Activated T-cell treated with anti-CD3 and anti-CD28 coated beads for 4 hours (primary cell): ENCODE data around the gene LY86.
"Not testable (repeated sequence)": the region's sequence is repeated elsewhere in the genome, so short reads cannot be mapped to it uniquely, and the experiment has no call there.

ENCODE experiments used
- DNase-seq: peaks from one replicate; pipeline ENCODE4 v3.0.0-alpha.2; 2020

Gene LY86

GRCh38 chr6:6596529-6597328 is 8.2 kb downstream of the LY86 start:
- no peak for DNase-seq

DNA sequence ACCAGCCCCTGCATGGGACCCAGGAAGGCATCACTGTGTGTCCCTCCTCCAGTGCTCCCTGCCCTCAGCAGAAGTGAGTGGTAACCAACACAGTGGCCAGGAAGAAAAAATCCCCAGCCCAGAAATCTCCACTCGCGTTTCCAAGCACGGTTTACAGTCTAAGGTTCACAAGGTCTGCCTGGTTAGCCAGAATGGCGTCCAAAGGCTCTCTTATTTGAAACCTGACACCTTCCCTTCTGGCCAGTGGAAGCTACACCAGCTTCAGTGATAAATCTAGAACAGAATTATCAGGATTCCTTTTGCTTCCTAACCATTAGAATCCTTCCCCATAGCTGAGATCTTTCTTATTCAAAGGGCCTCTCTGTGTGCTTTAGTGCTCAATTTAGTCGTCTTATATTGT is 9.2 kb downstream of the LY86 start:
- DNase-seq: no peak

DNA sequence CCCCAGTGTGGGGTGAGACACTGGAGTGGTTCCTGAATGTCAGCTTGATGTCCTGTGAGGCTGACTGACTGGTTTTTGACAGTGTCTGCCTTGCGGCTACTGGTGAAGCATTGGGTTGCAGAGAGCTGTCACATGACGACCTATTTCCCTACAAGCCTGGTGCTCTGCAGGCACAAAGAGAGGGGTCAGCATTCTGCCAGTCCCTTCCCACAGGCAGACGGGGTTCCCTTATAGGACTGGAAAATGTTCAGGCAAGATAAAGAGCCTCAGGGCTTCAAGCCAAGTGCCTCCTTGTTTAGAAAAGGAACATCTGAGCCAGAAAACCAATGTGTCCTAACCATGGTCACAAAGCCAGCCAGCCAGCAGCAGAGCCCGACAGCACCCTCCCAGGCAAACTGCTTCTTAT is 11.0 kb downstream of the LY86 start:
- no peak for DNase-seq

- DNase-seq: no peak
Measured at GRCh38 chr6:6600875-6601274, 12.4 kb downstream of the LY86 start.

DNA sequence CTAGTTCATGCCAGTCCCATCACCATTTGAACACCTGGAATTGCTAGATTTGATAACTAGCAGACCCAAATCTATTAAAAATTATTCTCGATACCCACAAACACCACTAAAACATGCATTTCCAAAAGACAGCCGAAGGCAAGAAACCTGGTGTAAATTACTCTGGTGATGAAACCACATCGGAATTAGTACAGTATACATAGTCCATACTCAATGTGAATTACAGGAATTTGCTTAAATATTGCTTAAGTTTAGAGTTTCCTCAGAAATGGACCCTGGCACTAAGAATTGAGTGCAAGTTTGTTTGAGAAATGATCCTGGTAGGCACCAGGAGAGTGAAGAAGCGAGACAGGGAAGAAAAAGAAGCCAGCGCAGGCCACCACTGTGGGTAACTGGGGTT is 13.7 kb downstream of the LY86 start:
- no peak for DNase-seq

- no peak for DNase-seq
Measured at GRCh38 chr6:6603317-6603716, 14.8 kb downstream of the LY86 start.

GRCh38 chr6:6604015-6604414 is 15.5 kb downstream of the LY86 start:
- DNase-seq: no peak

DNA sequence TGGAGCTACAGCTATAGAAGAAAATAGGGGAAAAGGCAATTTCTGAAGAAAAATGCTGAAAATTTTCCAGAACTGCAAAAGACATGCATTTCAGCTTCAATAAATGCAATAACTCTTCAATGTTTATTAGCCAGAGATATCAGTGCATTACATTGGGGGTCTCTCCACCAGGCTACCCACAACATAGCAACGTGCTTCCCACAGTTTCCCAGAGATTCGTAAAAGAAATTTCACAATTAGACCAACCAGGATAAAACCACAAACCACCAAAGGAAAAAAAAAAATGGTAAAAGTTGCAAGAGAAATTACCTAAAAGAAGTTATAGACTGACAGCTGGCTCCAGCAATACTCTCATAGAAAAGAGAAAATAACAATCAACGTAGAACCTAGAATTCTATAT is 16.0 kb downstream of the LY86 start:
- no peak for DNase-seq

GRCh38 chr6:6605873-6606272 is 17.4 kb downstream of the LY86 start:
- DNase-seq: no peak

DNA sequence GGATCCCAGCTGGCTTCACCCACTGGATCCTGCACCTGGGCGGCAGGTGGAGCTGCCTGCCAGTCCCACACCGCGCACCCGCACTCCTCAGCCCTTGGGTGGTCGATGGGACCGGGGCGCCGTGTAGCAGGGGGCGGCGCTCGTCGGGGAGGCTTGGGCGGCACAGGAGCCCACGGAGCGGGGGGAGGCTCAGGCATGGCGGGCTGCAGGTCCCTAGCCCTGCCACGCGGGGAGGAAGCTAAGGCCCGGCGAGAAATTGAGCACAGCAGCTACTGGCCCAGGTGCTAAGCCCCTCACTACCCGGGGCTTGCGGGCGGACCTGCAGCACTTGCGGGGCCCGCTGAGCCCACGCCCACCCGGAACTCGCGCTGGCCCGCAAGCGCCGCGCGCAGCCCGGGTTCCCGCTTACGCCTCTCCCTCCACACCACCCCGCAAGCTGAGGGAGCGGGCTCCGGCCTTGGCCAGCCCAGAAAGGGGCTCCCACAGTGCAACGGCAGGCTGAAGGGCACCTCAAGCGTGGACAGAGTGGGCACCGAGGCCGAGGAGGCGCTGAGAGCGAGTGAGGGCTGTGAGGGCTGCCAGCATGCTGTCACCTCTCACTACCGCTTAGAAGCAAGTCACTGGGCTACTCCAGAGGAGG is 18.0 kb downstream of the LY86 start:
- DNase-seq: not testable (repeated sequence)

DNA sequence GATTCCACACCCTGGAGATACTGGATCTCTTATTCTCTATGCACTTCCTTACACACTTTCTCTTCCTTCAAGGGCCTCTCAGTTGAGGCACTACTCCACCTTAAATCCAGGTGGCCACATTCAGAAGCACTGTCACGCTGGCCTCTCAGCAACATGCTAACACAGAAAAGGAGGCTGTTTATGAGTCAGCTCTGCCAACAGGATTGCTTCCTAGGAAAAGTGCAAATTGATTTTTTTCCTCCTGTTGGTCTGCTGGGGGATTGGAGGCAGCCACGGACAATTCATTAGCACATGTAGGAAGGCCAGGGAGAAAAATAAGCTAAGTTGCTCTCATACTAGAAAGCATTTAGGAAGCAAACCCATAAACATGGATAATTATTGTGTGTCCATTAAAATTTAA is 20.9 kb downstream of the LY86 start:
- no peak for DNase-seq

GRCh38 chr6:6610031-6610591 is 21.6 kb downstream of the LY86 start:
- DNase-seq: no peak

DNA sequence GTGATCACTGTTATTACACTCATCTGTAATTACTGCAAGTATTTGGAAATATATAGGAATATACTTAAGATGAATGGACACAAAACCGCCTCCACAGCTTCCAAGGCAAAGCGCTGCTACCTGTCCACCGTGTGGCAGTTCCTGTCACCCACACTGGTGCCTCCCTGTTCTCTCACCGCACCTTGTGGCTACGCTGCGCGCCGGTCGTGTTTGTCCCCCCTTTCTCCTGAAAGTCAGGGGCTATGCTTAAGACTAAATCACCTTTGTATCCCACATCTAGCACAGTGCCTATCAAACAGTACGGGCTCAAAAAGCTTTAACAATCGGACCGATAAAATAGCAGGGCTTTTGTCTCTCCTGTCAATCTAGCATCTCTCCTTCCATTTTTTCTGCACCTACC is 23.0 kb downstream of the LY86 start:
- no peak for DNase-seq

DNA sequence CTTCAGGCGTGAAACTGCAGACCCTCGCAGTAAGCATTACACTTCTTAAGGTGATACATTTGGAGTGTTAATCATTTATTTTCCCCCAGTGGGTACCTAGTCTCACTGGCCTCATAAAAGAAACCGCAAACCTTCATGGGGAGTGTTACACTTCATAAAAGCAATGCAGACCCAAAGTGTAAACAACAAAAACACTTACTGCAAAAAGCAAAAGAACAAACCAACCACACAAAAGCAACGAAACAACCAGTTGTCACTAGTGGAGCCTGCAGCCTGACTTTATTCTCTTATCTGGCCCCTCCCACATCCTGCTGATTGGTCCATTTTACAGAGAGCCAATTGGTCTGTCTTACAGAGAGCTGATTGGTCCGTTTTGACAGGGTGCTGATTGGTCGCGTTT is 23.8 kb downstream of the LY86 start:
- DNase-seq: no peak

- DNase-seq: not testable (repeated sequence)
Measured at GRCh38 chr6:6613103-6613718, 24.7 kb downstream of the LY86 start.

DNA sequence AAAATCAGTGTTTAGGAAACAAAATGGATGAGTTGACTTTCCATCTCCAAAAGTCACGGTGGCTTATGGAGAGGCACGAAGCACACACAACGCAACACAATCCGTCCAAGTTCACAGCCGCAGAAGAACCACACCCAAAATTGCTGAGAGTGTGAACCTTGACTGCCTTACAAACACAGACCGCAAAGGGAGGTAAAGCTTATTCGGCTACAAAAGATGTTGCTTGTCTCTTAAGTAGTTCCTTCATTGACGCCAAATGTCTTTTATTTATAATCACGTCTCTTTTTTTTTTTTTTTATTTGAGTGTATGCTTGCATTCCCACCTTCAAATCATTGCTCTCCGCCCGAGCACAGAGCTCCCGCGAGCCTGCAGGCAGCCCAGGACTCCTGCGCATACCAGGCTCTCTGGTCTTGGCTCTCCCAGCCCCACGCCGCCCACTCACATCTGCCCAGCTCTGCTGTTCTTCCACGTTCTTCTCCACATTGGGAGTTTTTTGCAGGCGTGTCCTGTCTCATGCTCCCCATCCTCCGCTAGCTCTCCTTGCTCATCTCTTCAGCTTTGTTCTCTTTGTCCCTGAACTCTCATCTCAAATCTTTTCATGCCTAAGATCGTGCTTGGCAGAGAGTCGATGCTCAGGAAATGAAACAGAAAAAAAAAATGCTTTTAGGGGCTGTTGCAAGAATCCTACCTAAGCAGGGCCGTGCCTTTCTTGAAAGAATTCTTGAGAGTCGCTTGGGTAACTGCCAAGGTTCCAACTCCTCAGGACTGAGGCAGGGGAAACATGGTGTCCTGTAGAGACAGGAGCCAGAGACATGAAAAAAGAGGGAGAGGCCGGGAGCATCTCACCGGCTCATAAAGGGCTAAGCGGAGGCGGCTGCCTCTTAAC is 25.8 kb downstream of the LY86 start:
- DNase-seq: no peak

DNA sequence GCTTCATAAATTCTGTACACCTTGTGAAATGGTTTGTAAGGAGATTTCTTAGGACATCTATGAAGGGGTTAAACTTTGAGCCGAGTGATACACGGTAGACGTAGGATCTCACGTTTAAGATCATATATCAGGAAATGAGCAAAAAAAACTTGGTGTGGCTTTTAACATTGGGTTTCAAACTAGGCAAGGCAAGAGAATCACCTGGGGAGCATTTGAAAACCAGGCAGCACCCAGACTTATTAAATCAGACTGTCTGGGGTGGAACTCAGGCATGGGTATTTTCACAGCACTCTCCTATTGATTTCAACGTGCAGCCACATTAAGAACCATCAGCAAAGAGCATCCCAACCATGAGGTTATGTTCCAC is 26.4 kb downstream of the LY86 start:
- no peak for DNase-seq

GRCh38 chr6:6616656-6617055 is 28.1 kb downstream of the LY86 start:
- no peak for DNase-seq

- DNase-seq: no peak
Measured at GRCh38 chr6:6619021-6619794, 30.7 kb downstream of the LY86 start.

GRCh38 chr6:6620766-6621425 is 32.4 kb downstream of the LY86 start:
- DNase-seq: no peak

DNA sequence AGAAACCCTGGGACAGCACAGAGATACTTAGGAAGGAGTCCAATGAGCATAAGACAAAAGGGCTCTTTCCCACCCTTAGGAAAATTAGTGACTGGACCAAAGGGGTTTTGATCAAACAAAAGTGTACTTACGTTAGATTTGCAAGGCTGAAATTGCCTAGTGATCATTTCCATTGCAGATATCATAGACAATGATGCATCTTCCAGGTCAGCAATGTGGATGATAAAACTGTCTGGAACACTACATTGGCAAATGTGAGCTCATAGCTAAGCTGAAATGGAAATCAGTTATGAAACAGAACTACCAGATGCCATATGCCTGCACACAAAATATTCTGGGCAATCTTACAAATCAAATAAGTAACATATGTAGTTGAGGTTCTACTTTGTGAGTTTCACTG is 34.0 kb downstream of the LY86 start:
- DNase-seq: no peak

DNA sequence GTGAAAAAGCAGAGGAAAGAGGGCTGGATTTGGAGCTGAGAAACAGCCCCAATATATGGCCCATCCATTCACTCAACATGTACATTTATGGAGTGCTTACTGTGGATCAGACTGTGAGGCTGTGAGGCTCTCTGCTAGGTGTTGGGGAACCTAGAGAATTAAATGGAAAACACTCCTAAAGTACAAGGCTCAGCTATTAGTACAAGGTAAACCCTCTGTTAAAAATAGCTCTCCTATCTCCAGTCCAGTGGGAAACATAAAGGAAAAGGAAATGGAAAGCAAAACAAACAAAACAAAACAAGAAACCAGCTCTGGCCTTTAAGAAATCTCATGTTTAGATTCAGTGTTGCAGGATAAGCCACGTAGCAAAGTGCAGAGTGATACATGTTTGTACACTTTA is 35.0 kb downstream of the LY86 start:
- DNase-seq: no peak
